K562 (cell line): ENCODE results near the gene ZDHHC14. TPM values are rescaled to one million over a fixed set of nuclear protein-coding genes. Genes with fewer than 3 reads are reported as not detected.

ENCODE experiments used
- ATAC-seq: fragments of 200-7000 bp; cut with Tn5 transposase; 3 replicates; pipeline ENCODE4 v1.9.1; 2020; ENCODE audit warnings: moderate library complexity
- BruUV-seq: library from RNA; stranded (reverse); fragments of 400-500 nt; replicated peaks from 2 replicates; lab custom pipeline; 2021; lab: Mats Ljungman, UMichigan
- CTCF ChIA-PET: fragments of 300-600 bp; formaldehyde crosslinking; extraction: SDS; loops from one replicate; lab custom pipeline; 2021; ENCODE audit warnings: low intra/inter-chr PET ratio; lab: Yijun Ruan, JAX
- POLR2A ChIA-PET: fragments of 300-600, 350-650 bp; sonication (Branson Sonifier 250); formaldehyde crosslinking; extraction: SDS; loops from one replicate; lab custom pipeline; 2021; ENCODE audit warnings: antibody characterized with exemption, inconsistent platforms; lab: Yijun Ruan, JAX
- DNase-seq, 4 experiments: peaks; one replicate each; pipeline versions ENCODE4 v3.0.0 to v3.0.0-alpha.2; 2011 to 2018; ENCODE audit warnings: low spot score in 3 of 4, mixed read lengths in 3 of 4; ENCODE audit errors: extremely low read depth in 1 of 4
- FAIRE-seq: peaks from 2 replicates; lab custom pipeline; 2011; peaks lifted over from hg19 to GRCh38; lab: Jason Lieb, UNC
- H2AFZ ChIP-seq: 2 replicates; pipeline ENCODE4 v1.6.0; 2011; ENCODE audit warnings: low read depth, low read length, control low read depth, inconsistent platforms
- H3K27ac ChIP-seq: fragments of 200-600 bp; 3 replicates; pipeline ENCODE4 v1.8.0; 2011; ENCODE audit warnings: low read depth, mild to moderate bottlenecking, control low read depth, inconsistent platforms, low read length, moderate library complexity, mixed read lengths; ENCODE audit errors: extremely low read depth
- H3K27me3 ChIP-seq, 2 experiments: fragments of 300-600 bp in 1 of 2; 2 replicates in 1 of 2; 3 replicates in 1 of 2; pipeline versions ENCODE4 v1.6.0 to v1.8.0; 2011; ENCODE audit warnings: inconsistent platforms in 2 of 2, low read length in 2 of 2, mild to moderate bottlenecking in 1 of 2, mixed read lengths in 1 of 2, moderate library complexity in 1 of 2; ENCODE audit not compliant: control insufficient read depth in 2 of 2, insufficient read depth in 2 of 2
- H3K36me3 ChIP-seq: fragments of 300-600 bp; 3 replicates; pipeline ENCODE4 v1.8.0; 2011; ENCODE audit warnings: mild to moderate bottlenecking, low read length, inconsistent platforms; ENCODE audit not compliant: control insufficient read depth, insufficient read depth
- H3K4me1 ChIP-seq, 2 experiments: fragments of 200-600 bp in 1 of 2; replicated peaks in 1 of 2; 2 replicates in 1 of 2; 3 replicates in 1 of 2; pipeline versions ENCODE4 v1.5.1 to v1.8.0; 2011; ENCODE audit warnings: inconsistent platforms in 2 of 2, low read length in 2 of 2, mild to moderate bottlenecking in 1 of 2, mixed read lengths in 1 of 2, moderate library complexity in 1 of 2; ENCODE audit not compliant: control insufficient read depth in 2 of 2, insufficient read depth in 2 of 2
- H3K4me2 ChIP-seq: 2 replicates; pipeline ENCODE4 v1.6.1; 2011; ENCODE audit warnings: low read length, control low read depth, inconsistent platforms, mixed read lengths; ENCODE audit not compliant: insufficient read depth
- H3K4me3 ChIP-seq: fragments of 200-600 bp; sonication (generic), shearing (Covaris generic); 2 replicates; pipeline ENCODE4 v1.5.1; 2016; ENCODE audit warnings: control low read depth, inconsistent platforms
- H3K79me2 ChIP-seq: fragments of 200-600 bp; 3 replicates; pipeline ENCODE4 v1.8.0; 2011; ENCODE audit warnings: low read length, inconsistent platforms; ENCODE audit not compliant: control insufficient read depth, insufficient read depth
- H3K9ac ChIP-seq, 2 experiments: 2 replicates each; pipeline versions ENCODE4 v1.6.0 to v1.6.1; 2011; ENCODE audit warnings: low read depth in 2 of 2, low read length in 2 of 2, control low read depth in 1 of 2, inconsistent platforms in 1 of 2, mild to moderate bottlenecking in 1 of 2, mixed read lengths in 1 of 2; ENCODE audit not compliant: insufficient read depth in 1 of 2
- H3K9me1 ChIP-seq: one replicate; pipeline ENCODE4 v1.6.0; 2011; ENCODE audit warnings: inconsistent platforms, mild to moderate bottlenecking, low read length, moderate library complexity; ENCODE audit not compliant: control insufficient read depth, insufficient read depth
- H3K9me3 ChIP-seq: replicated peaks from 2 replicates; pipeline ENCODE4 v1.5.1; 2011; ENCODE audit warnings: low read depth, low read length, inconsistent platforms; ENCODE audit not compliant: control insufficient read depth, insufficient read depth
- H4K20me1 ChIP-seq: replicated peaks from 2 replicates; pipeline ENCODE4 v1.6.1; 2011; ENCODE audit warnings: low read length, inconsistent platforms, mixed read lengths; ENCODE audit not compliant: control insufficient read depth, insufficient read depth
- CXXC5 ChIP-seq: fragments of 250-450 bp; sonication (Bioruptor Pico); IDR thresholded peaks from 2 replicates; pipeline ENCODE4 v1.8.0; 2022; ENCODE audit warnings: inconsistent platforms, mild to moderate bottlenecking, moderate library complexity
- GABPB2 ChIP-seq: fragments of 250-450 bp; sonication (Bioruptor Pico); conservative IDR thresholded peaks from 2 replicates; pipeline ENCODE4 v1.5.1; 2021; ENCODE audit warnings: mild to moderate bottlenecking
- KLF16 ChIP-seq: IDR thresholded peaks from 2 replicates; pipeline ENCODE4 v1.6.1; 2016; ENCODE audit warnings: antibody characterized with exemption
- POLR2G ChIP-seq: fragments of 200-400 bp; formaldehyde crosslinking; IDR thresholded peaks from 2 replicates; pipeline ENCODE4 v1.6.1; 2017; ENCODE audit warnings: low read depth, mild to moderate bottlenecking, antibody characterized with exemption, low read length, moderate library complexity
- SMARCA5 ChIP-seq: fragments of 450-650 bp; IDR thresholded peaks from 2 replicates; pipeline ENCODE4 v1.6.1; 2016
- WGBS: fragments of 100-300 bp; shearing (Covaris generic); methylation state at CpG from one replicate; pipeline ENCODE4 v1.1.6; 2016; ENCODE audit warnings: low coverage, mixed read lengths; ENCODE audit not compliant: insufficient coverage; ENCODE audit errors: missing lambda C conversion rate; 5-methylcytosine and 5-hydroxymethylcytosine counted together
- in situ Hi-C: fragments of 300-500 bp; cut with MboI; formaldehyde crosslinking; loops from 4 replicates; pipeline ENCODE4 v1.15.0; 2018; ENCODE audit warnings: inconsistent platforms, mixed read lengths
- intact Hi-C: fragments of 100-400 bp; cut with micrococcal nuclease; formaldehyde crosslinking; loops from 2 replicates; pipeline ENCODE4 v1.14.2; 2022
- polyA plus RNA-seq, 8 experiments: library from polyadenylated mRNA; depleted of rRNA in 4 of 8; stranded (reverse) in 5 of 8; unstranded in 3 of 8; fragments of >200 nt; fragmentation: Nextera tagmentation in 2 of 8; fragmentation: Illumina TruSeq in 1 of 8; extraction: Ambion mirVana in 2 of 8; extraction: Trizol in 1 of 8; gene quantifications; 2 replicates each; pipeline versions ENCODE4 v1.2.1 to v1.2.3, GENCODE V29; 2011 to 2014; ENCODE audit warnings: inconsistent platforms in 1 of 8, missing spikeins in 1 of 8
- total RNA-seq, 7 experiments: library from RNA; depleted of rRNA in 6 of 7; stranded (reverse); fragments of >200 nt in 6 of 7; fragmentation: Illumina TruSeq in 2 of 7; extraction: Trizol in 2 of 7; gene quantifications; 2 replicates each; pipeline versions ENCODE4 v1.2.1 to v1.2.3, GENCODE V29; 2011 to 2021; ENCODE audit warnings: low replicate concordance in 1 of 7
- TF ChIP-seq, protein P1 (sequence below): fragments of 250-450 bp; sonication (Bioruptor Pico); IDR thresholded peaks from 2 replicates; pipeline ENCODE4 v1.8.0; 2022; ENCODE audit warnings: inconsistent platforms

The ZDHHC14 gene
- total and polyA plus RNA-seq, 9 of the 15 experiments (the other 6 are each of a cell fraction or from before 2014, with no cell fraction given): 0.92 to 23.1 (median 13.8) TPM

DNA sequence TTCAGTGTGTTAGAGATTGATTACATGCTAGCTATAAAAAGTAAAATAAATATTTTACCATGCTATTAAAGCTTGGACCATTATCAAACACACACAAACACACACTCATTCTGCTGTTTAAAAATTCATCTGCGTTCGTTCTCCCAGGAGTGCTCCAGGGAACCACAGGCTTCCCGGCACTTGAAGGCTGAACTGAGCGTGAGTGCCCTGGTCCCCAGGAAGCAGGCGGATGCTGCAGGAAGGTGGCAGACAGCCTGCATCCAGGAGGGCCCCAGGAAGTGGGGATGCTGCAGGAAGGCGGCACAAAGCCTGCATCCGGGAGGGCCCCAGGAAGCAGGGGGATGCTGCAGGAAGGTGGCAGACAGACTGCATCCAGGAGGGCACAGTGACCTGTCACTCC lies 294.8 kb downstream of the ZDHHC14 start:
- ChIA-PET POLR2A (interaction anchor here (0.7 kb wide), 1 partner anchor 9 kb away, joined by 3 read pairs; no protein-coding TSS in a partner anchor), CTCF (no interaction called here)
- Histone ChIP-seq H3K9me1 (no peaks in the 10 kb centered on the region), H3K9me3 (no peaks in the 10 kb centered on the region), H3K27ac (no peak overlapping the region), H3K9ac (0 out of 4 replicates have a peak overlapping the region, but pooled peaks of 1 of the 2 experiments have one; percentile 5), H2AFZ (no peak overlapping the region), H3K4me2 (no peak overlapping the region), H3K36me3 (no peaks in the 10 kb centered on the region; the same call in 2 of the 3 replicates), H4K20me1 (no peaks in the 10 kb centered on the region), H3K4me3 (no peak overlapping the region), H3K4me1 (no peaks in the 10 kb centered on the region; a peak in 1 of 5 replicates), H3K27me3 (no peaks in the 10 kb centered on the region), H3K79me2 (no peaks in the 10 kb centered on the region)
- BruUV-seq: no TSS peak
- WGBS: 75% methylated on average over 7 of the region's 7 CpGs
- FAIRE-seq: no peak
- no peak for ATAC-seq
- in situ Hi-C loops: no loop called here
- intact Hi-C loops: loop anchor here (5.0 kb wide), 1 partner anchor 271 kb away; no protein-coding TSS in a partner anchor
- DNase-seq: no peak
- no peak for TF ChIP-seq GABPB2 (CRISPR knock-in tag)
- TF ChIP-seq SMARCA5: no peak
- TF ChIP-seq, protein P1, sequence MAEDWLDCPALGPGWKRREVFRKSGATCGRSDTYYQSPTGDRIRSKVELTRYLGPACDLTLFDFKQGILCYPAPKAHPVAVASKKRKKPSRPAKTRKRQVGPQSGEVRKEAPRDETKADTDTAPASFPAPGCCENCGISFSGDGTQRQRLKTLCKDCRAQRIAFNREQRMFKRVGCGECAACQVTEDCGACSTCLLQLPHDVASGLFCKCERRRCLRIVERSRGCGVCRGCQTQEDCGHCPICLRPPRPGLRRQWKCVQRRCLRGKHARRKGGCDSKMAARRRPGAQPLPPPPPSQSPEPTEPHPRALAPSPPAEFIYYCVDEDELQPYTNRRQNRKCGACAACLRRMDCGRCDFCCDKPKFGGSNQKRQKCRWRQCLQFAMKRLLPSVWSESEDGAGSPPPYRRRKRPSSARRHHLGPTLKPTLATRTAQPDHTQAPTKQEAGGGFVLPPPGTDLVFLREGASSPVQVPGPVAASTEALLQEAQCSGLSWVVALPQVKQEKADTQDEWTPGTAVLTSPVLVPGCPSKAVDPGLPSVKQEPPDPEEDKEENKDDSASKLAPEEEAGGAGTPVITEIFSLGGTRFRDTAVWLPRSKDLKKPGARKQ (CRISPR knock-in tag): no peak
- 0 out of 2 replicates have a peak, but pooled peaks have one; percentile 33 for TF ChIP-seq POLR2G
- TF ChIP-seq CXXC5: no peak
- no peak for TF ChIP-seq KLF16
